H9 (cell line): ENCODE data around the gene PHEX. TPM values are rescaled to one million over a fixed set of nuclear protein-coding genes. Genes with fewer than 3 reads are reported as not detected.

Experiments
- DNase-seq: peaks from one replicate; pipeline ENCODE4 v3.0.0-alpha.2; 2017
- H2AFZ ChIP-seq: one replicate; pipeline ENCODE4 v1.6.1; 2013; ENCODE audit warnings: mild to moderate bottlenecking, low read length, control low read depth, moderate library complexity
- H2AK5ac ChIP-seq: 2 replicates; pipeline ENCODE4 v1.6.1; 2013; ENCODE audit warnings: low read length, control low read depth, mixed read lengths; ENCODE audit not compliant: insufficient read length
- H2BK120ac ChIP-seq: one replicate; pipeline ENCODE4 v1.6.1; 2013; ENCODE audit warnings: low read depth, mild to moderate bottlenecking, low read length, control low read depth, inconsistent platforms; ENCODE audit not compliant: poor library complexity, severe bottlenecking
- H2BK12ac ChIP-seq: 2 replicates; pipeline ENCODE4 v1.6.1; 2013; ENCODE audit warnings: low read length, control low read depth, mixed read lengths, low read depth; ENCODE audit not compliant: insufficient read length
- H2BK15ac ChIP-seq: 2 replicates; pipeline ENCODE4 v1.6.1; 2013; ENCODE audit warnings: low read depth, low read length, control low read depth
- H2BK20ac ChIP-seq: one replicate; pipeline ENCODE4 v1.6.1; 2013; ENCODE audit warnings: low read depth, mild to moderate bottlenecking, low read length, control low read depth, inconsistent platforms; ENCODE audit not compliant: poor library complexity, severe bottlenecking
- H2BK5ac ChIP-seq: 2 replicates; pipeline ENCODE4 v1.6.1; 2013; ENCODE audit warnings: low read length, control low read depth, mixed read lengths; ENCODE audit not compliant: insufficient read length
- H3K14ac ChIP-seq: 2 replicates; pipeline ENCODE4 v1.6.1; 2013; ENCODE audit warnings: low read length, control low read depth; ENCODE audit not compliant: insufficient read depth
- H3K18ac ChIP-seq: 2 replicates; pipeline ENCODE4 v1.6.1; 2013; ENCODE audit warnings: low read depth, mild to moderate bottlenecking, mixed read lengths, low read length, control low read depth; ENCODE audit not compliant: insufficient read length
- H3K23ac ChIP-seq: 2 replicates; pipeline ENCODE4 v1.6.1; 2013; ENCODE audit warnings: low read length, control low read depth, mixed read lengths, low read depth; ENCODE audit not compliant: insufficient read length
- H3K23me2 ChIP-seq: 2 replicates; pipeline ENCODE4 v1.6.1; 2013; ENCODE audit warnings: low read depth, mild to moderate bottlenecking, mixed read lengths, low read length, control low read depth; ENCODE audit not compliant: insufficient read length, poor library complexity, severe bottlenecking
- H3K27ac ChIP-seq: 2 replicates; pipeline ENCODE4 v1.5.1; 2013; ENCODE audit warnings: low read length, control low read depth, mixed read lengths, low read depth; ENCODE audit not compliant: insufficient read length
- H3K27me3 ChIP-seq: 2 replicates; pipeline ENCODE4 v1.6.1; 2013; ENCODE audit warnings: low read length, control low read depth, inconsistent platforms; ENCODE audit not compliant: insufficient read depth
- H3K4ac ChIP-seq: 2 replicates; pipeline ENCODE4 v1.6.1; 2013; ENCODE audit warnings: low read depth, mild to moderate bottlenecking, control low read depth, inconsistent platforms, low read length, moderate library complexity
- H3K4me1 ChIP-seq: 2 replicates; pipeline ENCODE4 v1.6.1; 2013; ENCODE audit warnings: low read length, control low read depth, inconsistent platforms; ENCODE audit not compliant: insufficient read depth
- H3K4me2 ChIP-seq: 2 replicates; pipeline ENCODE4 v1.6.1; 2013; ENCODE audit warnings: low read length, control low read depth, mixed read lengths; ENCODE audit not compliant: insufficient read length, insufficient read depth
- H3K56ac ChIP-seq: 2 replicates; pipeline ENCODE4 v1.6.1; 2013; ENCODE audit warnings: low read depth, mild to moderate bottlenecking, mixed read lengths, low read length, control low read depth; ENCODE audit not compliant: insufficient read length
- H3K79me1 ChIP-seq: 2 replicates; pipeline ENCODE4 v1.6.1; 2013; ENCODE audit warnings: low read depth, mild to moderate bottlenecking, moderate library complexity, low read length, control low read depth, inconsistent platforms; ENCODE audit not compliant: insufficient read depth, poor library complexity, severe bottlenecking
- H3K79me2 ChIP-seq: 2 replicates; pipeline ENCODE4 v1.6.1; 2013; ENCODE audit warnings: low read length, control low read depth, inconsistent platforms; ENCODE audit not compliant: insufficient read depth
- H3K9ac ChIP-seq: 2 replicates; pipeline ENCODE4 v1.6.1; 2013; ENCODE audit warnings: low read length, control low read depth, mixed read lengths; ENCODE audit not compliant: insufficient read length; ENCODE audit errors: extremely low read depth
- H3K9me3 ChIP-seq: one replicate; pipeline ENCODE4 v1.6.1; 2013; ENCODE audit warnings: low read depth, low read length, inconsistent platforms; ENCODE audit not compliant: control insufficient read depth
- H3T11ph ChIP-seq: one replicate; pipeline ENCODE4 v1.6.1; 2013; ENCODE audit warnings: mild to moderate bottlenecking, low read length, control low read depth, inconsistent platforms
- H4K20me1 ChIP-seq: one replicate; pipeline ENCODE4 v1.6.1; 2013; ENCODE audit not compliant: control insufficient read depth, insufficient read length, insufficient read depth
- H4K5ac ChIP-seq: 2 replicates; pipeline ENCODE4 v1.6.1; 2013; ENCODE audit warnings: low read depth, mild to moderate bottlenecking, mixed read lengths, low read length, control low read depth; ENCODE audit not compliant: insufficient read length
- H4K8ac ChIP-seq: replicated peaks from 2 replicates; pipeline ENCODE4 v1.6.1; 2013; ENCODE audit warnings: low read length, control low read depth, mixed read lengths, low read depth; ENCODE audit not compliant: insufficient read length
- H4K91ac ChIP-seq: 2 replicates; pipeline ENCODE4 v1.6.1; 2013; ENCODE audit warnings: low read depth, mild to moderate bottlenecking, moderate library complexity, mixed read lengths, low read length, control low read depth; ENCODE audit not compliant: insufficient read length
- H3K27ac Mint-ChIP-seq, 3 experiments: 2 replicates in 2 of 3; 3 replicates in 1 of 3; pipeline ENCODE4 v1.8.0; 2020 to 2021; ENCODE audit warnings: mixed read lengths in 3 of 3, mild to moderate bottlenecking in 1 of 3, moderate library complexity in 1 of 3
- H3K27me3 Mint-ChIP-seq: 2 replicates; pipeline ENCODE4 v1.8.0; 2021; ENCODE audit warnings: low read depth, mild to moderate bottlenecking, moderate library complexity, mixed read lengths
- H3K36me3 Mint-ChIP-seq, 3 experiments: 2 replicates in 2 of 3; 3 replicates in 1 of 3; pipeline ENCODE4 v1.8.0; 2020 to 2021; ENCODE audit warnings: low read depth in 3 of 3, mixed read lengths in 3 of 3; ENCODE audit not compliant: insufficient read depth in 1 of 3
- H3K4me1 Mint-ChIP-seq, 2 experiments: 2 replicates each; pipeline ENCODE4 v1.8.0; 2020; ENCODE audit warnings: mixed read lengths in 2 of 2
- H3K4me3 Mint-ChIP-seq, 2 experiments: 2 replicates in 1 of 2; 3 replicates in 1 of 2; pipeline ENCODE4 v1.8.0; 2020 to 2021; ENCODE audit warnings: mild to moderate bottlenecking in 2 of 2, mixed read lengths in 2 of 2, moderate library complexity in 1 of 2
- H3K9me3 Mint-ChIP-seq, 2 experiments: 2 replicates in 1 of 2; 3 replicates in 1 of 2; pipeline ENCODE4 v1.8.0; 2020; ENCODE audit warnings: mild to moderate bottlenecking in 2 of 2, mixed read lengths in 2 of 2, moderate library complexity in 1 of 2
- WGBS: extraction: QIAGEN DNeasy Blood & Tissue Kit; methylation state at CpG from one replicate; pipeline ENCODE4 v1.1.7; 2013; ENCODE audit warnings: missing lambda C conversion rate, low lambda C conversion rate, mixed read lengths; ENCODE audit not compliant: insufficient read length; ENCODE audit errors: extremely low coverage; 5-methylcytosine and 5-hydroxymethylcytosine counted together
- total RNA-seq: library from RNA; stranded (reverse); gene quantifications from 2 replicates; pipeline ENCODE4 v1.2.1, GENCODE V29; 2021
- TF ChIP-seq, protein P1 (sequence below): fragments of 200-600 bp; sonication (generic); conservative IDR thresholded peaks from 3 replicates; pipeline ENCODE4 v1.8.0; 2021; ENCODE audit warnings: antibody characterized with exemption, mild to moderate bottlenecking

Gene PHEX
- total RNA-seq, 1 experiment from 2014 or later = 0.11 TPM

- Mint-ChIP-seq H3K27ac (no peak overlapping the region; a peak in 1 of 7 replicates), H3K4me3 (no peak overlapping the region), H3K4me1 (peaks cover 0 to 2% of the 10 kb centered on the region in 2 experiments; a peak in 2 of 4 replicates), H3K27me3 (no peaks in the 10 kb centered on the region), H3K36me3 (no peaks in the 10 kb centered on the region), H3K9me3 (peaks cover 0 to 32% of the 10 kb centered on the region in 2 experiments; a peak in 3 of 5 replicates)
- Histone ChIP-seq H3K23ac (no peak overlapping the region), H3K18ac (no peak overlapping the region), H2AFZ (no peak overlapping the region), H3K27ac (no peak overlapping the region), H3K56ac (no peak overlapping the region), H2BK15ac (no peak overlapping the region), H2BK12ac (no peak overlapping the region), H3K9ac (no peak overlapping the region), H2BK5ac (no peak overlapping the region), H2BK120ac (no peak overlapping the region), H2AK5ac (no peak overlapping the region), H4K5ac (no peak overlapping the region), H2BK20ac (no peak overlapping the region), H3K79me2 (no peaks in the 10 kb centered on the region), H4K20me1 (no peaks in the 10 kb centered on the region), H3K4me2 (no peak overlapping the region), H3K14ac (no peak overlapping the region), H3K27me3 (no peaks in the 10 kb centered on the region), H3K23me2 (no peaks in the 10 kb centered on the region), H3K79me1 (no peaks in the 10 kb centered on the region), H3K4ac (no peak overlapping the region), H4K91ac (no peak overlapping the region), H3K9me3 (no peaks in the 10 kb centered on the region), H4K8ac (no peak overlapping the region), H3K4me1 (no peaks in the 10 kb centered on the region; the same call in 1 of the 2 replicates), H3T11ph (no peak overlapping the region)
- no CpG with 5 or more reads among the region's 2 CpGs for WGBS
- no peak for DNase-seq
- TF ChIP-seq, protein P1, sequence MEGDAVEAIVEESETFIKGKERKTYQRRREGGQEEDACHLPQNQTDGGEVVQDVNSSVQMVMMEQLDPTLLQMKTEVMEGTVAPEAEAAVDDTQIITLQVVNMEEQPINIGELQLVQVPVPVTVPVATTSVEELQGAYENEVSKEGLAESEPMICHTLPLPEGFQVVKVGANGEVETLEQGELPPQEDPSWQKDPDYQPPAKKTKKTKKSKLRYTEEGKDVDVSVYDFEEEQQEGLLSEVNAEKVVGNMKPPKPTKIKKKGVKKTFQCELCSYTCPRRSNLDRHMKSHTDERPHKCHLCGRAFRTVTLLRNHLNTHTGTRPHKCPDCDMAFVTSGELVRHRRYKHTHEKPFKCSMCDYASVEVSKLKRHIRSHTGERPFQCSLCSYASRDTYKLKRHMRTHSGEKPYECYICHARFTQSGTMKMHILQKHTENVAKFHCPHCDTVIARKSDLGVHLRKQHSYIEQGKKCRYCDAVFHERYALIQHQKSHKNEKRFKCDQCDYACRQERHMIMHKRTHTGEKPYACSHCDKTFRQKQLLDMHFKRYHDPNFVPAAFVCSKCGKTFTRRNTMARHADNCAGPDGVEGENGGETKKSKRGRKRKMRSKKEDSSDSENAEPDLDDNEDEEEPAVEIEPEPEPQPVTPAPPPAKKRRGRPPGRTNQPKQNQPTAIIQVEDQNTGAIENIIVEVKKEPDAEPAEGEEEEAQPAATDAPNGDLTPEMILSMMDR = no peak
Observed at GRCh38 chrX:22056235-22056634, 24.1 kb downstream of the PHEX start.
